ENCODE measurements around the gene XYLT1. TPM values are rescaled to one million over a fixed set of nuclear protein-coding genes. Genes with fewer than 3 reads are reported as not detected.

Gene XYLT1, protein sequence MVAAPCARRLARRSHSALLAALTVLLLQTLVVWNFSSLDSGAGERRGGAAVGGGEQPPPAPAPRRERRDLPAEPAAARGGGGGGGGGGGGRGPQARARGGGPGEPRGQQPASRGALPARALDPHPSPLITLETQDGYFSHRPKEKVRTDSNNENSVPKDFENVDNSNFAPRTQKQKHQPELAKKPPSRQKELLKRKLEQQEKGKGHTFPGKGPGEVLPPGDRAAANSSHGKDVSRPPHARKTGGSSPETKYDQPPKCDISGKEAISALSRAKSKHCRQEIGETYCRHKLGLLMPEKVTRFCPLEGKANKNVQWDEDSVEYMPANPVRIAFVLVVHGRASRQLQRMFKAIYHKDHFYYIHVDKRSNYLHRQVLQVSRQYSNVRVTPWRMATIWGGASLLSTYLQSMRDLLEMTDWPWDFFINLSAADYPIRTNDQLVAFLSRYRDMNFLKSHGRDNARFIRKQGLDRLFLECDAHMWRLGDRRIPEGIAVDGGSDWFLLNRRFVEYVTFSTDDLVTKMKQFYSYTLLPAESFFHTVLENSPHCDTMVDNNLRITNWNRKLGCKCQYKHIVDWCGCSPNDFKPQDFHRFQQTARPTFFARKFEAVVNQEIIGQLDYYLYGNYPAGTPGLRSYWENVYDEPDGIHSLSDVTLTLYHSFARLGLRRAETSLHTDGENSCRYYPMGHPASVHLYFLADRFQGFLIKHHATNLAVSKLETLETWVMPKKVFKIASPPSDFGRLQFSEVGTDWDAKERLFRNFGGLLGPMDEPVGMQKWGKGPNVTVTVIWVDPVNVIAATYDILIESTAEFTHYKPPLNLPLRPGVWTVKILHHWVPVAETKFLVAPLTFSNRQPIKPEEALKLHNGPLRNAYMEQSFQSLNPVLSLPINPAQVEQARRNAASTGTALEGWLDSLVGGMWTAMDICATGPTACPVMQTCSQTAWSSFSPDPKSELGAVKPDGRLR
- 5.1 and 5.5 TPM in 2 replicates for total RNA-seq

GRCh38 chr16:17470908-17471718 lies at the start of gene XYLT1:
Gene XYLT1, minus strand, starts transcription at chr16:17470960. Its CDS starts 164 bp downstream, at chr16:17470796.

